Measurements from ENCODE around the gene B3GAT3.

The B3GAT3 gene

GRCh38 chr11:62607714-62608113 is 14.1 kb downstream of the B3GAT3 start:
- CTCF ChIA-PET, result interaction anchor here (1.0 to 5.3 kb wide), 2 partner anchors 15 to 179 kb away, joined by 3 to 50 read pairs; partner anchors contain the start of genes TMEM179B and TUT1

DNA sequence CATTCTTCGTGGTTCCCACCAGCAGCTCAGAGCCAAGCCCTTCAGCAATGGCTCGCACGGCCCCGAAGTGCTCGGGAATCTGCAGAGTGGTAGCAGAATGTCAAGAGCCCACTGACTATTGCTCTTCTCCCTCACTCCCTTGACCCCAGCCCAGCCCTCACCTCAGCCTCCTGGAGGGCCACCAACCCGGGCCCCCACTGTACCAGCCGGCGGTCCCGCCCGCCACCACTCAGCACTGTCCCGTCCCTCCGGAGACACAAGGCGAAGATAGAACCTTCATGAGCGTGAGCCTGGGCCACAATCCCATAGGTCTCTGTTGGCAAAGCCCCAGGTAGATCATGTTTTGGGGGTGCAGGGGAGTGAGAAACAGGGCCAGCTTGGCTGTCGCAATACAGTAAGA is 15.9 kb downstream of the B3GAT3 start:
- POLR2A ChIA-PET, result interaction anchor here (0.6 to 1.8 kb wide), 2 partner anchors 14 to 1659 kb away, joined by 3 to 7 read pairs; partner anchors contain the start of gene TUT1
- CTCF ChIA-PET, result interaction anchor here (1.2 to 1.5 kb wide), 3 partner anchors 8 to 16 kb away, joined by 3 to 4 read pairs (median 4); partner anchors contain the start of gene B3GAT3
- DNase-seq (ENCODE audit: extremely low spot score), result no peak
- no peak for TF ChIP-seq CTCF (IDR thresholded peaks at IDR 0.05; ENCODE audit: control extremely low read depth, extremely low read depth, low read depth, missing control alignments)

More at GRCh38 chr11:62607714-62608113, 14.1 kb downstream of the B3GAT3 start:
- POLR2A ChIA-PET, result interaction anchor here (0.5 to 1.4 kb wide), 4 partner anchors 16 to 250 kb away, joined by 3 to 8 read pairs (median 4); partner anchors contain the start of genes C11orf98, CSKMT and TUT1
- no peak for DNase-seq (ENCODE audit: extremely low spot score)
- TF ChIP-seq CTCF (IDR thresholded peaks at IDR 0.05; ENCODE audit: control extremely low read depth, extremely low read depth, low read depth, missing control alignments), result no peak

GRCh38 chr11:62605467-62605866 is 16.3 kb downstream of the B3GAT3 start:
- ChIA-PET CTCF (interaction anchor here (1.2 to 1.5 kb wide), 3 partner anchors 9 to 16 kb away, joined by 3 to 4 read pairs (median 4); partner anchors contain the start of gene B3GAT3), POLR2A (interaction anchor here (0.6 to 1.8 kb wide), 2 partner anchors 14 to 1660 kb away, joined by 3 to 7 read pairs; partner anchors contain the start of gene TUT1)

DNA sequence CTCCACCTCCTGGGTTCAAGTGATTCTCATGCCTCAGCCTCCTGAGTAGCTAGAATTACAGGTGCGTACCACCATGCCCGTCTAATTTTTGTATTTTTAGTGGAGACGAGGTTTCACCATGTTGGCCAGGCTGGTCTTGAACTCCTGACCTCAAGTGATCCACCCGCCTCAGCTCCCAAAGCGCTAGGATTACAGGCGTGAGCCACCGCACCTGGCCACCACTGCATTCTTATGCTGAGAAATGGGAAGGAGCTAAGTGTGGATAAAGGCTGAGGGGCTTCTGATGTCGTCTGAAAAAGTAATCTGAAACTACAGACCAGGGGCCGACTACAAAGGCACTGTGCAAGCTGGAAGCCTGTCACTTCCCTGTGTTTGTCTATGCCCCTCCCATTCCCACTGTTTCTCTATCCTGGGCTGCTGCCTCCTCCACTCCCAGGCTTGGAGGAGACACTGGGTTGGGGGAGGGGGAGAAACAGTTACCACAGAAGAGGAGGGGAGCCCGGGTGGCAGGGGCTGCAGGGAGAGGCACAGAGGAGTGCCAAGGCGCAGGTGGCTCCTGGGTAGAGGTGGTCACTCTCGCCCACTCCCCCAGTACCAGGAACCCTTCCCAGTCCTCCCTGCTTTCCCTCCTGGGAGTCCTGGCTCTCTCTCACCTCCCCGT is 17.2 kb downstream of the B3GAT3 start:
- CTCF ChIA-PET, result interaction anchor here (0.7 to 1.7 kb wide), 6 partner anchors 7 to 180 kb away, joined by 4 to 6 read pairs (median 4); partner anchors contain the start of genes B3GAT3 and ROM1
- POLR2A ChIA-PET, result interaction anchor here (0.8 to 1.0 kb wide), 3 partner anchors 13 to 60 kb away, joined by 3 to 4 read pairs (median 3); partner anchors contain the start of genes C11orf98, CSKMT and TUT1
- no peak for TF ChIP-seq CTCF (IDR thresholded peaks at IDR 0.05; ENCODE audit: control extremely low read depth, extremely low read depth, low read depth, missing control alignments)
- no peak for DNase-seq (ENCODE audit: extremely low spot score)

More at GRCh38 chr11:62605467-62605866, 16.3 kb downstream of the B3GAT3 start:
- no peak for DNase-seq (ENCODE audit: extremely low spot score)
- no peak for TF ChIP-seq CTCF (IDR thresholded peaks at IDR 0.05; ENCODE audit: control extremely low read depth, extremely low read depth, low read depth, missing control alignments)

GRCh38 chr11:62603776-62604299 is 17.9 kb downstream of the B3GAT3 start:
- ChIA-PET POLR2A (interaction anchor here (0.8 to 1.0 kb wide), 3 partner anchors 13 to 61 kb away, joined by 3 to 4 read pairs (median 3); partner anchors contain the start of genes C11orf98, CSKMT and TUT1), CTCF (interaction anchor here (0.7 to 1.7 kb wide), 5 partner anchors 8 to 179 kb away, joined by 4 to 6 read pairs (median 4); partner anchors contain the start of gene ROM1)
- DNase-seq (ENCODE audit: extremely low spot score), result no peak

More at GRCh38 chr11:62603776-62604299, 17.9 kb downstream of the B3GAT3 start:
- no peak for TF ChIP-seq CTCF (IDR thresholded peaks at IDR 0.05; ENCODE audit: control extremely low read depth, extremely low read depth, low read depth, missing control alignments)
